H9 (cell line): ENCODE results near the gene MAST4. TPM values are rescaled to one million over a fixed set of nuclear protein-coding genes. Genes with fewer than 3 reads are reported as not detected.

Experiments used
- DNase-seq: peaks from one replicate; pipeline ENCODE4 v3.0.0-alpha.2; 2017
- H2AFZ ChIP-seq: one replicate; pipeline ENCODE4 v1.6.1; 2013; ENCODE audit warnings: mild to moderate bottlenecking, low read length, control low read depth, moderate library complexity
- H2AK5ac ChIP-seq: 2 replicates; pipeline ENCODE4 v1.6.1; 2013; ENCODE audit warnings: low read length, control low read depth, mixed read lengths; ENCODE audit not compliant: insufficient read length
- H2BK120ac ChIP-seq: one replicate; pipeline ENCODE4 v1.6.1; 2013; ENCODE audit warnings: low read depth, mild to moderate bottlenecking, low read length, control low read depth, inconsistent platforms; ENCODE audit not compliant: poor library complexity, severe bottlenecking
- H2BK12ac ChIP-seq: 2 replicates; pipeline ENCODE4 v1.6.1; 2013; ENCODE audit warnings: low read length, control low read depth, mixed read lengths, low read depth; ENCODE audit not compliant: insufficient read length
- H2BK15ac ChIP-seq: 2 replicates; pipeline ENCODE4 v1.6.1; 2013; ENCODE audit warnings: low read depth, low read length, control low read depth
- H2BK20ac ChIP-seq: one replicate; pipeline ENCODE4 v1.6.1; 2013; ENCODE audit warnings: low read depth, mild to moderate bottlenecking, low read length, control low read depth, inconsistent platforms; ENCODE audit not compliant: poor library complexity, severe bottlenecking
- H2BK5ac ChIP-seq: 2 replicates; pipeline ENCODE4 v1.6.1; 2013; ENCODE audit warnings: low read length, control low read depth, mixed read lengths; ENCODE audit not compliant: insufficient read length
- H3K14ac ChIP-seq: 2 replicates; pipeline ENCODE4 v1.6.1; 2013; ENCODE audit warnings: low read length, control low read depth; ENCODE audit not compliant: insufficient read depth
- H3K18ac ChIP-seq: 2 replicates; pipeline ENCODE4 v1.6.1; 2013; ENCODE audit warnings: low read depth, mild to moderate bottlenecking, mixed read lengths, low read length, control low read depth; ENCODE audit not compliant: insufficient read length
- H3K23ac ChIP-seq: 2 replicates; pipeline ENCODE4 v1.6.1; 2013; ENCODE audit warnings: low read length, control low read depth, mixed read lengths, low read depth; ENCODE audit not compliant: insufficient read length
- H3K23me2 ChIP-seq: 2 replicates; pipeline ENCODE4 v1.6.1; 2013; ENCODE audit warnings: low read depth, mild to moderate bottlenecking, mixed read lengths, low read length, control low read depth; ENCODE audit not compliant: insufficient read length, poor library complexity, severe bottlenecking
- H3K27ac ChIP-seq: 2 replicates; pipeline ENCODE4 v1.5.1; 2013; ENCODE audit warnings: low read length, control low read depth, mixed read lengths, low read depth; ENCODE audit not compliant: insufficient read length
- H3K27me3 ChIP-seq: 2 replicates; pipeline ENCODE4 v1.6.1; 2013; ENCODE audit warnings: low read length, control low read depth, inconsistent platforms; ENCODE audit not compliant: insufficient read depth
- H3K4ac ChIP-seq: 2 replicates; pipeline ENCODE4 v1.6.1; 2013; ENCODE audit warnings: low read depth, mild to moderate bottlenecking, control low read depth, inconsistent platforms, low read length, moderate library complexity
- H3K4me1 ChIP-seq: 2 replicates; pipeline ENCODE4 v1.6.1; 2013; ENCODE audit warnings: low read length, control low read depth, inconsistent platforms; ENCODE audit not compliant: insufficient read depth
- H3K4me2 ChIP-seq: 2 replicates; pipeline ENCODE4 v1.6.1; 2013; ENCODE audit warnings: low read length, control low read depth, mixed read lengths; ENCODE audit not compliant: insufficient read length, insufficient read depth
- H3K56ac ChIP-seq: 2 replicates; pipeline ENCODE4 v1.6.1; 2013; ENCODE audit warnings: low read depth, mild to moderate bottlenecking, mixed read lengths, low read length, control low read depth; ENCODE audit not compliant: insufficient read length
- H3K79me1 ChIP-seq: 2 replicates; pipeline ENCODE4 v1.6.1; 2013; ENCODE audit warnings: low read depth, mild to moderate bottlenecking, moderate library complexity, low read length, control low read depth, inconsistent platforms; ENCODE audit not compliant: insufficient read depth, poor library complexity, severe bottlenecking
- H3K79me2 ChIP-seq: 2 replicates; pipeline ENCODE4 v1.6.1; 2013; ENCODE audit warnings: low read length, control low read depth, inconsistent platforms; ENCODE audit not compliant: insufficient read depth
- H3K9ac ChIP-seq: 2 replicates; pipeline ENCODE4 v1.6.1; 2013; ENCODE audit warnings: low read length, control low read depth, mixed read lengths; ENCODE audit not compliant: insufficient read length; ENCODE audit errors: extremely low read depth
- H3K9me3 ChIP-seq: one replicate; pipeline ENCODE4 v1.6.1; 2013; ENCODE audit warnings: low read depth, low read length, inconsistent platforms; ENCODE audit not compliant: control insufficient read depth
- H3T11ph ChIP-seq: one replicate; pipeline ENCODE4 v1.6.1; 2013; ENCODE audit warnings: mild to moderate bottlenecking, low read length, control low read depth, inconsistent platforms
- H4K20me1 ChIP-seq: one replicate; pipeline ENCODE4 v1.6.1; 2013; ENCODE audit not compliant: control insufficient read depth, insufficient read length, insufficient read depth
- H4K5ac ChIP-seq: 2 replicates; pipeline ENCODE4 v1.6.1; 2013; ENCODE audit warnings: low read depth, mild to moderate bottlenecking, mixed read lengths, low read length, control low read depth; ENCODE audit not compliant: insufficient read length
- H4K8ac ChIP-seq: replicated peaks from 2 replicates; pipeline ENCODE4 v1.6.1; 2013; ENCODE audit warnings: low read length, control low read depth, mixed read lengths, low read depth; ENCODE audit not compliant: insufficient read length
- H4K91ac ChIP-seq: 2 replicates; pipeline ENCODE4 v1.6.1; 2013; ENCODE audit warnings: low read depth, mild to moderate bottlenecking, moderate library complexity, mixed read lengths, low read length, control low read depth; ENCODE audit not compliant: insufficient read length
- H3K27ac Mint-ChIP-seq, 3 experiments: 2 replicates in 2 of 3; 3 replicates in 1 of 3; pipeline ENCODE4 v1.8.0; 2020 to 2021; ENCODE audit warnings: mixed read lengths in 3 of 3, mild to moderate bottlenecking in 1 of 3, moderate library complexity in 1 of 3
- H3K27me3 Mint-ChIP-seq: 2 replicates; pipeline ENCODE4 v1.8.0; 2021; ENCODE audit warnings: low read depth, mild to moderate bottlenecking, moderate library complexity, mixed read lengths
- H3K36me3 Mint-ChIP-seq, 3 experiments: 2 replicates in 2 of 3; 3 replicates in 1 of 3; pipeline ENCODE4 v1.8.0; 2020 to 2021; ENCODE audit warnings: low read depth in 3 of 3, mixed read lengths in 3 of 3; ENCODE audit not compliant: insufficient read depth in 1 of 3
- H3K4me1 Mint-ChIP-seq, 2 experiments: 2 replicates each; pipeline ENCODE4 v1.8.0; 2020; ENCODE audit warnings: mixed read lengths in 2 of 2
- H3K4me3 Mint-ChIP-seq, 2 experiments: 2 replicates in 1 of 2; 3 replicates in 1 of 2; pipeline ENCODE4 v1.8.0; 2020 to 2021; ENCODE audit warnings: mild to moderate bottlenecking in 2 of 2, mixed read lengths in 2 of 2, moderate library complexity in 1 of 2
- H3K9me3 Mint-ChIP-seq, 2 experiments: 2 replicates in 1 of 2; 3 replicates in 1 of 2; pipeline ENCODE4 v1.8.0; 2020; ENCODE audit warnings: mild to moderate bottlenecking in 2 of 2, mixed read lengths in 2 of 2, moderate library complexity in 1 of 2
- CTCF ChIP-seq: fragments of 200-600 bp; sonication (generic); conservative IDR thresholded peaks from 3 replicates; pipeline ENCODE4 v1.8.0; 2021; ENCODE audit warnings: antibody characterized with exemption, mild to moderate bottlenecking
- WGBS: extraction: QIAGEN DNeasy Blood & Tissue Kit; methylation state at CpG from one replicate; pipeline ENCODE4 v1.1.7; 2013; ENCODE audit warnings: missing lambda C conversion rate, low lambda C conversion rate, mixed read lengths; ENCODE audit not compliant: insufficient read length; ENCODE audit errors: extremely low coverage; 5-methylcytosine and 5-hydroxymethylcytosine counted together
- total RNA-seq: library from RNA; stranded (reverse); gene quantifications from 2 replicates; pipeline ENCODE4 v1.2.1, GENCODE V29; 2021

The MAST4 gene
- total RNA-seq, 1 experiment from 2014 or later = 3.7 TPM

- H4K20me1 ChIP-seq = no peaks in the 10 kb centered on the region
- WGBS = no CpG with 5 or more reads among the region's 3 CpGs
- peaks cover 14% of the 10 kb centered on the region for H3K23me2 ChIP-seq
- no peak overlapping the region for H2BK15ac ChIP-seq
- no peak overlapping the region for H2BK12ac ChIP-seq
- Mint-ChIP-seq H3K27me3 (peaks cover 2% of the 10 kb centered on the region; the same call in 1 of the 2 replicates), H3K9me3 (no peaks in the 10 kb centered on the region), H3K36me3 (no peaks in the 10 kb centered on the region), H3K27ac (no peak overlapping the region), H3K4me1 (peaks cover 17 to 18% of the 10 kb centered on the region in 2 experiments), H3K4me3 (no peak overlapping the region)
- no peak overlapping the region for H3T11ph ChIP-seq
- no peak overlapping the region for H3K18ac ChIP-seq
- H3K27ac ChIP-seq = no peak overlapping the region
- no peak overlapping the region for H3K56ac ChIP-seq
- no peak overlapping the region for H2AK5ac ChIP-seq
- H4K5ac ChIP-seq = no peak overlapping the region
- H3K4ac ChIP-seq = no peak overlapping the region
- H3K79me2 ChIP-seq = no peaks in the 10 kb centered on the region
- H3K14ac ChIP-seq = no peak overlapping the region
- H2BK120ac ChIP-seq = no peak overlapping the region
- TF ChIP-seq CTCF = no peak
- H3K4me2 ChIP-seq = no peak overlapping the region
- H3K9ac ChIP-seq = no peak overlapping the region
- no peak overlapping the region for H2BK20ac ChIP-seq
- no peak overlapping the region for H4K8ac ChIP-seq
- H3K79me1 ChIP-seq = no peaks in the 10 kb centered on the region
- no peak overlapping the region for H2AFZ ChIP-seq
- no peak overlapping the region for H3K23ac ChIP-seq
- H3K4me1 ChIP-seq = no peaks in the 10 kb centered on the region; the same call in 1 of the 2 replicates
- no peaks in the 10 kb centered on the region for H3K9me3 ChIP-seq
- no peaks in the 10 kb centered on the region for H3K27me3 ChIP-seq
- DNase-seq = no peak
- no peak overlapping the region for H2BK5ac ChIP-seq
- H4K91ac ChIP-seq = no peak overlapping the region
Observed at GRCh38 chr5:67000794-67001475, 404.7 kb downstream of the MAST4 start.
